ENCODE measurements around the gene ELMO1.

The ELMO1 gene

DNA sequence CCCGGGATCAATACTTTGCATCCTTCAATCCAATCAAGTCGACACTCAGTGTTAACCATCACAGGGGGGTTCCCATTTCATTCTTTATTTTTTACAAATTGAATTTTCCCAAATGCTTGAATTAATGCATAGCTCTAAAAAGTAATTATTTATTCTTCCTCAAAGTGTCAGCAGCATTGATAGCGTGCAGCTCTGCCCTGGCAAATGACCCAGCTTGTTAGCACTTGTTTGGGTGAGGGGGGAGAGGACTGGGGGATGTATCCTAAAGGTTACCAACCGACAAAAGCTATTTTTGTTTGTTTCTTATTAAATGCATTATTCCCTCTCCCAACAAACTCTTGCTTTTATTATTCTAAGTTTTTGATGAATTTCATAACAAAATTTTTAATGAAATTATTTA lies 27.0 kb upstream of the ELMO1 start:
- DNase-seq (ENCODE audit: low read depth in 1 of 2, low spot score in 1 of 2), result no peak

DNA sequence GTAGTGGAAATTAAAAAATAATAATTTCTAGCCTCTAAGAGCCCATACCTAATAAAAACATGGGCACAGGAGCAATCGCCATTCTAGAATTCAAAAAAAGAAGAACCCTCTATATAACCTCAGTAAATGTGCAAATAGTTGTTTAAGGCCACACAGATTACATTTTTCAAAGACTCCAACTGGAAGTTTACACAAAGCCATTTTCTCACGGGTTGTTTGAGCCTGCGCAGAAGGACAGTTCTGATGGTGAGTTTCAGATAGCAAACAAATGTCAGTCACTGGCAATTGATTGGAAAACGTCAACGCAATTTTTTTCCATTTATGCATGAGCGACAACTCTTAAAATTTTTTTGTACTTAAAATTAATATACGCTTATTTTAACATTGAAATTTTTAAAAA lies 23.0 kb upstream of the ELMO1 start:
- no peak for DNase-seq (ENCODE audit: low read depth in 1 of 2, low spot score in 1 of 2)

DNA sequence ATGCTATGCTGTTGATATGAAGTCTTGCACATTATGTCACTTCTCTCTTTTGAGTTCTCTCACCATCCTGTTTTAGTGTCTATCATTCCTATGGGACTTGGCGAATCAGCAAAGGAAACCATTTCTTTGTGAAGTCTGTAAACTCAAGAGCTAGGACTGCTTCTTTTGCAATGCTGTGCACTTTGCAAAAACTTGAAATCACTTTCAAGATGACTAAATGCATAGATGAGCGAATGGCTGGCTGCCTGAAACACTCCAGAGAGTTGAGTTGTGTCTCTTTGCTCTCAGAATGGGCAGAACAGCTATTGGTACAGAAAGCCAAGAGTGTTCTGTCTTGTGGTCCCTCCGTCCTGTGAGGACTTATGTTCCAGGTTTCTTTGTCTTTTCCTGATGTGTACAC lies 18.3 kb upstream of the ELMO1 start:
- DNase-seq (ENCODE audit: low read depth in 1 of 2, low spot score in 1 of 2), result no peak

- no peak for DNase-seq (ENCODE audit: low read depth in 1 of 2, low spot score in 1 of 2)
Measured at GRCh38 chr7:37462138-37462537, 13.5 kb upstream of the ELMO1 start.

- DNase-seq (ENCODE audit: low read depth in 1 of 2, low spot score in 1 of 2), result no peak
Measured at GRCh38 chr7:37455081-37455480, 6.4 kb upstream of the ELMO1 start.

DNA sequence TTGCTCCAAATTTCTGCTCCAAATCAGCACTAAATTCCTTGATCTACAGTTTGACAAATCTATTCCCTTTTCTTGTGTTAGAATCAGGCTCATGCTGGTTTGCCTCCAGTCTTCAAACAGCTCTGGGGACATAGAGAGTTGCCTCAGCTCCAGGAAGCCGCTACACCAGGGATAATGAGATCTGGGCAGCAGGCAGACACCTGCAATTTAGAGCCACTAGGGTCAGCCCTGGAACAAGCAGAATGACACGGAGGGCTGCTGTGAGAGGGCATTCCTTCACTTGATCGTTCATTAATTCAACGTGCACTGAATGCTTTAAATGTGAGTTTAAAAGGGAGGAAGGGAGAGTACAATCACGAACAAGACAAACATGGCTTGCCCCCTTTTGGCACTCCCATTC lies 3.7 kb upstream of the ELMO1 start:
- no peak for DNase-seq (ENCODE audit: low read depth in 1 of 2, low spot score in 1 of 2)

- DNase-seq (ENCODE audit: low read depth in 1 of 2, low spot score in 1 of 2), result no peak
Measured at GRCh38 chr7:37450035-37450434, 1.4 kb upstream of the ELMO1 start.

GRCh38 chr7:37449621-37450020 lies 957 bp upstream of the ELMO1 start:
- DNase-seq (ENCODE audit: low read depth in 1 of 2, low spot score in 1 of 2), result no peak

- DNase-seq (ENCODE audit: low read depth in 1 of 2, low spot score in 1 of 2), result peak in 1 of 2 donors; percentile 10
Measured at GRCh38 chr7:37448011-37448635, 541 bp downstream of the ELMO1 start.

GRCh38 chr7:37446371-37446770 lies 2.3 kb downstream of the ELMO1 start:
- DNase-seq (ENCODE audit: low read depth in 1 of 2, low spot score in 1 of 2), result no peak

DNA sequence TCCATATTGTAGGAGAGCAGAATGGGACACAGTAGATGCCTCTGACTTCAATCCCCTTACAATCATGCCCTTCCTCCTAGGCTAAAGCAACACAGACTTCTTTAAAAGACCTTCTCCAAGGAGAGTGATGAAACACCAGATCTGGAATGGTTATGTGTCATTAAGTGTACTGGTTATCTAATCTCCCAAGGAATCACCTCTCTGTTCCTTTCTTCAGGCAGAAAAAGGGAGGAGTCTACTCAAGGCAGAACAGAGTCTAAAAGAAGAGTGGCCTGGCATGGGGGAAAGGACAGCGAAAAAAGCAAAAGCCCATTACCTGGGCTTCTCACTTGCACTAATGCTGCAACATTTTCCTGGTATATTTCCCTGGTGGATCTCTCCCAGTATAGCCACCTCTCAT lies 2.9 kb downstream of the ELMO1 start:
- no peak for DNase-seq (ENCODE audit: low read depth in 1 of 2, low spot score in 1 of 2)

DNA sequence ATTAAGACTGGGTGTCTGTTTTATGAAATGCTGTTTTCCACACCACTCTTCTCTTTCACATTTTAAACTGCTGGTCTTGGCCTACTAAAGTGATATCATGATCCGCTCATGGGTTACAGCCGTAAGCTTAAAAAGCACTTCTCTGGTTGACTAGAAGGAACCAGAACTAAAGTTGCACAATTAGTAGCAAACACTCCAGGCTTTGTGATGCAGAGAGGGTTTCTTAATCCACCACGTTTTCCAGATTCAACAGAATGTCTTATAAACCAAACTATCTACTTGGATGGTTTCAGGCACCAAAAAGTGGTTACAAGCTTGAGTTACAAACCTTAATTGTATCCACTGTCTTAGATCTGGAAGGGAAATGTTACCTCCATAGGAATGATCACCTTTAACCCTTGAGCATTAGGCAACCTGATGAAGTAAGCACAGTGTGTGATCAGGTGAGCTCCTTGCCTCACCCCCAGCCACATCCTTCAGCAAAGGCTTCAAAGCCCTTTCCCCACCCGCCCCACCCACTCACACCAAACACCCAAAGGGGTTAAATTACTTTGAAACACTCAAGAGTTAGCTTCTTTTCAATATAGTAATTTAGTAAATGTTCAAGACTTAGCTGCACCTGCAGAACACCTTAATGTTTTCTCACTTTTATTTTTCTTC lies 3.5 kb downstream of the ELMO1 start:
- no peak for DNase-seq (ENCODE audit: low read depth in 1 of 2, low spot score in 1 of 2)

- no peak for DNase-seq (ENCODE audit: low read depth in 1 of 2, low spot score in 1 of 2)
Measured at GRCh38 chr7:37443627-37444026, 5.0 kb downstream of the ELMO1 start.

- no peak for DNase-seq (ENCODE audit: low read depth in 1 of 2, low spot score in 1 of 2)
Measured at GRCh38 chr7:37442268-37442667, 6.4 kb downstream of the ELMO1 start.

DNA sequence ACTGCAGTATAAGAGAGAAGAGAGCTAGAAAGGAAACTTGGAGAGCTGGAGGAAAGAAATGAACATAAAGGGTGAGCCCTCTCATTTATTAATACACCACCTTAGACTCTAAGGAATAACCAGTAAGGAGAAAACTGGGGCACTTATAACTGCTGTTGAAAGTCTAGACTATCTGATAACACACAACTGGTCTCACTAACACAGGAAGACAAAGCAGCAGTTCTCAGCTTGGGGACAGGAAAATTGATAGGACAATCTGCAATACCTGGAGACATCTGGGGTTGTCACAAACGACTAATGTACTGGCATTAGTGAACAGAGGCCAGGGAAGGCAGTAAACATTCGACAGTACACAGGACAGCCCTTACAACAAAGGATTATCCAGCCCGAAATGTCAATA lies 6.8 kb downstream of the ELMO1 start:
- no peak for DNase-seq (ENCODE audit: low read depth in 1 of 2, low spot score in 1 of 2)

DNA sequence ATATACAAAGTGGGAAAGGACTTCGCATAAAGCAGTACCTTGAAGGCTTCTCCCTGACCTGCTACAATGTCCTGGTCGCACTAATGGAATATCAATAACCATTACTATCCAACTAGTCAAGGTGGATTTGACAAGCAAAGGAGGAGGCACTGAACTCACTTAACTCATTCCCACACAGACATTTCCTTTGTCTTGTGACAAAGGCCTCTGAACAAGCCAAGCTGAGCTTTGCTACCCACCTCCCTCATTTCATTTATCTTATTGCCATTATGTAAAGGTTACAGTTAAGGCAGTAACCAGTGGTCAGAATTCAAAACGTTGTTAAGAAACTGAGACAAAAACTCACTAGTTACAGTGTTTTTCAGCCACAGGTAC lies 7.3 kb downstream of the ELMO1 start:
- DNase-seq (ENCODE audit: low read depth in 1 of 2, low spot score in 1 of 2), result no peak

GRCh38 chr7:37440738-37441385 lies 7.8 kb downstream of the ELMO1 start:
- DNase-seq (ENCODE audit: low read depth in 1 of 2, low spot score in 1 of 2), result peak in 1 of 2 donors; percentile 6

GRCh38 chr7:37439653-37440026 lies 9.0 kb downstream of the ELMO1 start:
- DNase-seq (ENCODE audit: low read depth in 1 of 2, low spot score in 1 of 2), result no peak

DNA sequence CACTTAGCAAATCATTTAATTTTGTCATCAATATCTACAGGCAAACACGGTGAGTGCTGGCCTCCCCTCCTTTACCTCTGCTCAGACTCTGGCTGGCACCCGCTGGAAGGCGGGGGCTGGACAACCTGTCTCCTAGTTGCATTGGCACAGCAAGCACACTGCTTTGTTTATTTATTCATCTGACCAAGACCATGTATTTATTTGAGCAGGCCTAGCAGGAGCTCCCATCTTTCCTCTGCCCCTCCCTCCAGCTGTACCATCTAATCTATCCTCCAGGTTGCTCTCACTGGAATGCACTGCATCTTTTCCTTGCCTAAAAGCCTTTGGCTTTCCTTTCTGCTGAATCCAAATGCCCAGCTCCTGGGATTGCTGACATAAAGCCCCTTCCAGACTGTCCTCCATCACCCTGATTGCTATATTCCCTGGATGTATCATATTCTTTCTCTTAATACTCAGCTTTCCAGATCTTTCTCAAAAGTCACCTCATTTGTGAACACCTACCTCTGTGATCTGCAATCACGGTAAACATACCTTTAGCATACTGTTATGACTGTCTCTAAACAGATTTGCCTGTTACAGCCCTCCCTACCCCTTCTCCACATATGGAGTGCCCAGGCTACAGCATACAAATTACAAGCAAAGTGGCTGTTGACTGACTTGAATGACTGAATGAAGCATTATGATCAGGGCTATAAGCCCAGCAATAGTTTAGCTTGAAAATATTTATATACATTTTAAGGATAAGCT lies 9.6 kb downstream of the ELMO1 start:
- DNase-seq (ENCODE audit: low read depth in 1 of 2, low spot score in 1 of 2), result no peak

DNA sequence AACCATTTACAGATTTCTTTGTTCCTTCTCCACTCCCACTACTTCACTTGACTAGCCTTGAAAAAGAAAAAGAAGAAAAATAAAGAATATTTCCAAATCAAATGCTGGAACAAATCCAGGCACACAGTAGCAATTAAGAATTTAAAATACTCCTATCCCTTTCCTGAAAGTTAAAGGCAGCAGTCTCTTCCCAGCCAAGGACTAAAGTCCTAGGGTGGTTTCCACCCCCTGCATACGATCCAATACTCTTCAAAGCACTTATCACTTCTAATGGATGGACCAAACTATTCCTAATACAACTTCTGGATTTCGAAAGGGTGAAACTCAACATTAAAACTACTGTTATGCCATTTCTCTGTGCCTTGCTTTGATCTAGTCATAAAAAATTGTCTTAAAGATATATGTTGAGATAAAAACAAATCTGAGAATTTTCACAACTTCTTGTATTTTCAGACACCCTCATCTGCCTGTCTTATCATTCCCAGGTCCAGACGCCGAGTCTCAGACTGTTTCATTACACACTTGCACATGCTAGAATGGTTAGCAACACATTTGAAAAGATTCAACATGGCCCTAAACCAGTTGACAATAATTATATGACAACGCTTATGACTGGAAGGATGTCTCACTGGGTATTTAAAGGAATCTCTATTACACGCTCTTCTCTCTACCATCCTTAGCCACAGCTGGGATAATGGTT lies 13.4 kb downstream of the ELMO1 start:
- no peak for DNase-seq (ENCODE audit: low read depth in 1 of 2, low spot score in 1 of 2)

DNA sequence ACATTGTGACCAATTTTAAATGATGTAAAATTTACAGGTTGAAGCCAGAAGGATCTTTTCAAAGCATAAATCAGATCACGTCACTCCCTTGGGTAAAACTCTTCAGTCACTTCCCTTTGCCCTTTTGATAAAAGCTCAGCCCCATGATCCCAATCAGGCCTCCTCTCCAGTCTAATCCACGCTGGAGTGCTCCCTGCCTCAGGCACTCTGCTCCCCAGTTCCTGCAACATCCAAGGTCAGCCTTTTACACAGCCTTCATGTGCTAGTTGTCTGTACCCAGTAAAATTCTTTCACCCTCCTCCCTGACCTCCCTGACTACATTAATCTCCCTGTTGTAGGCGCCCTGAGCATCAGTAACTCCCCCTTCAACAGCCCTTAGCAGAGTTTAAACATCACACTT lies 14.1 kb downstream of the ELMO1 start:
- DNase-seq (ENCODE audit: low read depth in 1 of 2, low spot score in 1 of 2), result no peak

GRCh38 chr7:37433166-37433565 lies 15.5 kb downstream of the ELMO1 start:
- DNase-seq (ENCODE audit: low read depth in 1 of 2, low spot score in 1 of 2), result no peak
